Esophagus (tissue), 2 donors: ENCODE results near the gene PRSS8. TPM values are rescaled to one million over a fixed set of nuclear protein-coding genes. Genes with fewer than 3 reads are reported as not detected.

Source experiments
- H3K27ac ChIP-seq, 2 donors: one replicate each; pipeline ENCODE4 v1.5.1; 2013; ENCODE audit warnings: low read depth in 2 of 2, mild to moderate bottlenecking in 2 of 2, inconsistent platforms in 1 of 2, low read length in 1 of 2, moderate library complexity in 1 of 2
- H3K27me3 ChIP-seq, 2 donors: one replicate each; pipeline ENCODE4 v1.6.1; 2013; ENCODE audit warnings: low read length in 2 of 2, control low read depth in 1 of 2, mild to moderate bottlenecking in 1 of 2; ENCODE audit not compliant: insufficient read depth in 2 of 2, control insufficient read depth in 1 of 2
- H3K36me3 ChIP-seq, 2 donors: one replicate each; pipeline ENCODE4 v1.6.1; 2013; ENCODE audit warnings: low read length in 1 of 2; ENCODE audit not compliant: control insufficient read depth in 2 of 2, insufficient read depth in 2 of 2
- H3K4me1 ChIP-seq, 2 donors: one replicate each; pipeline ENCODE4 v1.6.1; 2013; ENCODE audit warnings: low read length in 1 of 2; ENCODE audit not compliant: control insufficient read depth in 2 of 2, insufficient read depth in 2 of 2
- H3K4me3 ChIP-seq, 2 donors: one replicate each; pipeline ENCODE4 v1.5.1; 2013; ENCODE audit warnings: low read length in 2 of 2, mild to moderate bottlenecking in 2 of 2, low read depth in 1 of 2, moderate library complexity in 1 of 2
- H3K9me3 ChIP-seq, 2 donors: one replicate each; pipeline ENCODE4 v1.6.1; 2013; ENCODE audit warnings: mild to moderate bottlenecking in 2 of 2, low read depth in 1 of 2, low read length in 1 of 2, moderate library complexity in 1 of 2; ENCODE audit not compliant: control insufficient read depth in 2 of 2, insufficient read depth in 1 of 2
- WGBS, 2 donors: extraction: QIAGEN DNeasy Blood & Tissue Kit; methylation state at CpG; one replicate each; pipeline ENCODE4 v1.1.7; 2013; 5-methylcytosine and 5-hydroxymethylcytosine counted together
- polyA plus RNA-seq, 2 donors: library from polyadenylated mRNA; stranded (reverse); fragments of 200-250 nt; gene quantifications; one replicate each; pipeline ENCODE4 v1.2.3, GENCODE V29; 2013
- donor health status: healthy with polysubstance abuse.
- donor health status: Bipolar disorder and iron deficiency.

The PRSS8 gene
- polyA plus RNA-seq = 100 to 1,000 TPM in 1 of 2 donors, 10 to 100 TPM in 1; 64.3 to 201 TPM

DNA sequence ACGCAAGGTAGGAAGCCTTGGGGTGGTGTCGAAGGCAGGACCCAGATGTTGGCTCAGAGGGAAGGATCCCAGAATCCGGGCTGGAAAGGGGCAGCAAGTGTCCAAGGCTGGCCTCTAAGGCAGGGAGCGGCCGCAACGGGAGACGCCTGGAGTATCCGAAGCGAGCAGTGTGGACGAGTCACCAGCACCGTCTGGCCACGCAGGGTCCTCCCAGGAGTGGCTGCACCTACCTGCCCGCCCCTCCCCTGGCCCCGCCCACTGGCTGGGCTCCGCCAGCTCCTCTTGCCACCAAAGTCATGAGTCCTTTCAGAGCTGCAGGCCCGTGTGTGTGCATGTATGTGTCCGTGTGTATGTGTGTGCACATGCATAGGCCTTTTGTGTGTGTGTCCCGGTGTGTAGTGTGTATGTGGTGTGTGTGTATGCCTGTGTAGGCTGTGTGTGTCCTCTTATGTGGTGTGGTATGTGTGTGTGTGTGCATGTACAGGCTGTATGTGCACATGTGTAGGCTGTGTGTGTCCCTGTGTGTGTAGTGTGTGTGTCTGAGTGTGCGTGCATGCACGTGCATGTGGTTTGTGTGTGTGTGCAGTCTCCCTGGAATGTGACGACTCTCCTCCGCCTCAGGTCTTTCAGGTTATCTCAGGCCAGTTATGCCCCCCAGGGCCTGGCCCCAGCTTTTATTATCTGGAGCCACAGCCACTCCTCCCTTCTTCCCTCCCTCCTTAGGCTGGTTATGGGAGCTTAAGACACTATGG lies at the start of gene PRSS8:
PRSS8 (minus strand) TSS at position 193 of the 752 bp plus-strand sequence. CDS start 229 bp downstream, outside the sequence.
- Histone ChIP-seq H3K27me3 (no peaks in the 10 kb centered on the region), H3K36me3 (peaks cover 0 to 26% of the 10 kb centered on the region in 2 donors), H3K9me3 (no peaks in the 10 kb centered on the region), H3K27ac (peak within 1 kb of the TSS; percentile 90 to 92), H3K4me1 (peaks cover 8 to 46% of the 10 kb centered on the region in 2 donors), H3K4me3 (peak within 1 kb of the TSS; percentile 74 to 84)
- 30 to 33% methylated on average over 22 of the region's 22 CpGs for WGBS, 2 donors

DNA sequence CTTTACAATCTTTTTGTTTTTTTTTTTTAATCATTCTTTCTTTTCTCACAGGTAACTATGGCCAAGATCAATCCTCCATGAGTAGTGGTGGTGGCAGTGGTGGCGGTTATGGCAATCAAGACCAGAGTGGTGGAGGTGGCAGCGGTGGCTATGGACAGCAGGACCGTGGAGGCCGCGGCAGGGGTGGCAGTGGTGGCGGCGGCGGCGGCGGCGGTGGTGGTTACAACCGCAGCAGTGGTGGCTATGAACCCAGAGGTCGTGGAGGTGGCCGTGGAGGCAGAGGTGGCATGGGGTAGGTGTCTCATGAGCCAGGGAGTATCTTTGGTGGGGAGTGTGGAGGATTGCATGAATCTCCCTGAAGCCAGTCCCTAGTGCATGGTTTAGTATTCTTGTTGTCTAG lies 49.4 kb upstream of the PRSS8 start:
- Histone ChIP-seq H3K27me3 (no peaks in the 10 kb centered on the region), H3K36me3 (peaks cover 24 to 41% of the 10 kb centered on the region in 2 donors), H3K4me3 (no peak overlapping the region), H3K9me3 (no peaks in the 10 kb centered on the region), H3K27ac (no peak overlapping the region), H3K4me1 (peaks cover 0 to 5% of the 10 kb centered on the region in 2 donors)
- 92 to 94% methylated on average over 14 of the region's 14 CpGs for WGBS, 2 donors

DNA sequence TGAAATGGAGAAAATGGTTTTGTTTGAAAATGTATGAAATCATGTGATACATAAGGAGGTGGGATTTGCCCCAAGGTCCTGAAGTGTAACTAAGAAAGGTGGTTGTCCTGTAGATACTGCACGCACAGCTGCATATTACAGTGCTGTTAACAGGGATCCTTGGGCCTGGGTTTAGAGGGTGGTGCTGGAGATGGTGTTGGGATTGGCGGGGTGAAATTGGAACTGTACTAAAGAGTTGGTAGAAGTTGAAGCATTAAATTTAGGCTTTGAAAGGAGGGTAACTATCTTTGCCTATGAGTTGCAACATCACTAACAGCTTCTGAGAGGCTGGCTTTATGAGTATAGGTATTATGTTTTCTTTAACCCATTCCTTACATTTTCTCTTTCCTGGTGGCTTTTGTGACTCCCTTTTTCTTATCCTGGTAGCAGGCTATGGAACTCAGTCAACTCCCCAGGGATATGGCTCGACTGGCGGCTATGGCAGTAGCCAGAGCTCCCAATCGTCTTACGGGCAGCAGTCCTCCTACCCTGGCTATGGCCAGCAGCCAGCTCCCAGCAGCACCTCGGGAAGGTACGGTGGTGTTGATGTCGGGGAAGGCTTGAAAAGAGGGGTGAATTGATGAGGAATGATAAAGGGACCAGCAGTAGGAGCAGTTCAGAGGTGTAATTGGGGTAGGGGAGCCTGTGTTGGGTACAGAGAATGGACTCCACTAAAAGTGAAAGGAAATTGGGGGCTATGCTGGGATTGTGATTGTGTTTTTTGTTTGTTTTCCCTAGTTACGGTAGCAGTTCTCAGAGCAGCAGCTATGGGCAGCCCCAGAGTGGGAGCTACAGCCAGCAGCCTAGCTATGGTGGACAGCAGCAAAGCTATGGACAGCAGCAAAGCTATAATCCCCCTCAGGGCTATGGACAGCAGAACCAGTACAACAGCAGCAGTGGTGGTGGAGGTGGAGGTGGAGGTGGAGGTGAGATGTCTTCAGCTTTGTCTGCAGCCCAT lies 48.2 kb upstream of the PRSS8 start:
- H3K36me3 ChIP-seq = peaks cover 16 to 38% of the 10 kb centered on the region in 2 donors
- no peak overlapping the region for H3K27ac ChIP-seq
- no peaks in the 10 kb centered on the region for H3K9me3 ChIP-seq
- 72 to 73% methylated on average over 10 of the region's 10 CpGs for WGBS, 2 donors
- H3K27me3 ChIP-seq = no peaks in the 10 kb centered on the region
- peaks cover 0 to 5% of the 10 kb centered on the region in 2 donors for H3K4me1 ChIP-seq
- no peak overlapping the region for H3K4me3 ChIP-seq

DNA sequence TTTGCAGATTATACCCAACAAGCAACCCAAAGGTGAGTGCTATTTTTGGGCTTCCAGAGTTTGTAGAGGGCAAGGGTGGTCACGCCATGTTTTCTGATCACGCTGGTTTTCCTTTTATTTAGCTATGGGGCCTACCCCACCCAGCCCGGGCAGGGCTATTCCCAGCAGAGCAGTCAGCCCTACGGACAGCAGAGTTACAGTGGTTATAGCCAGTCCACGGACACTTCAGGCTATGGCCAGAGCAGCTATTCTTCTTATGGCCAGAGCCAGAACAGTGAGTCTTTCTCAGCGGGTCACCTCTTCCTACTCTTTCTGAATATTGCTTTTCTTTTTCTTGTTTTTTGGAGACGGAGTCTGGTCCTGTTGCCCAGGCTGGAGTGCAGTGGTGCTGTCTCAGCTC lies 46.9 kb upstream of the PRSS8 start:
- 16 to 19% methylated on average over 7 of the region's 7 CpGs for WGBS, 2 donors
- Histone ChIP-seq H3K4me3 (peak overlapping the region in 1 of 2 donors; percentile 84), H3K9me3 (no peaks in the 10 kb centered on the region), H3K27me3 (no peaks in the 10 kb centered on the region), H3K4me1 (peaks cover 0 to 5% of the 10 kb centered on the region in 2 donors), H3K36me3 (peaks cover 11 to 33% of the 10 kb centered on the region in 2 donors), H3K27ac (no peak overlapping the region)

DNA sequence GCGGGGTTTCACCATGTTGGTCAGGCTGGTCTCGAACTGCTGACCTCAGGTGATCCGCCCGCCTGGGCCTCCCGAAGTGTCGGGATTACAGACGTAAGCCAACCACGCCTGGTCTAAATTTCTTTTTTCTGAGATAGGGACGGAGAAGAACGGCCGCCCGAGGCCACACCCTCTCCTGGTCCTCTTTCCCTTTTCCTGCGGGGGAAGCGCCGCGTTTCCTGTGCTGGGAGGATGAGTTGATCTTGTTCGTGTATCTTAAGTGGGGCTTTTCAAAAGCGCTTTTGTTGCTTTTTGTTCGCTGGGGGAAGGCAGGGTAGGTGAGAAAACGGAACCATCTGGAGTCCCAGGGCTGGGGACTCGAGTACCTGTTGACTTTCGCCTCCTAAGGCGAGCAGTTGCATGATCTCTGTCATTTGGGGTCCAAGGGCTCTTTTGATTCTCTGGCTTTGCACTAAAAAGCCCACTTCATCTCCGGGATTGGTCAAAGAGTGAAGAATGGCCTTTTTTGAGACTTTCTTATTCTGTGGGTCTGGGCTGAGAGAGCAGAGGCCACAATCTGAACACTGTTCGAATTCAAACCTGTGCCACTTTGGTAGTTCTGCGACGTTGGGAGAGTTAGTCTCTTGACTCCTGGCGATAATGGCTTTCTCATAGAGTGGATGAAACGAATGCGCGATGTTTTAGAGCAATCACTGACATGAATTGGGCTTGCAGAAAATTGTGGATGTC lies 45.7 kb upstream of the PRSS8 start:
- peaks cover 0 to 5% of the 10 kb centered on the region in 2 donors for H3K4me1 ChIP-seq
- no peaks in the 10 kb centered on the region for H3K27me3 ChIP-seq
- H3K4me3 ChIP-seq = peak overlapping the region; percentile 84 to 98
- no peaks in the 10 kb centered on the region for H3K9me3 ChIP-seq
- WGBS, 2 donors = 3 to 4% methylated on average over 31 of the region's 31 CpGs
- peak overlapping the region; percentile 36 to 97 for H3K27ac ChIP-seq
- peaks cover 6 to 24% of the 10 kb centered on the region in 2 donors for H3K36me3 ChIP-seq

DNA sequence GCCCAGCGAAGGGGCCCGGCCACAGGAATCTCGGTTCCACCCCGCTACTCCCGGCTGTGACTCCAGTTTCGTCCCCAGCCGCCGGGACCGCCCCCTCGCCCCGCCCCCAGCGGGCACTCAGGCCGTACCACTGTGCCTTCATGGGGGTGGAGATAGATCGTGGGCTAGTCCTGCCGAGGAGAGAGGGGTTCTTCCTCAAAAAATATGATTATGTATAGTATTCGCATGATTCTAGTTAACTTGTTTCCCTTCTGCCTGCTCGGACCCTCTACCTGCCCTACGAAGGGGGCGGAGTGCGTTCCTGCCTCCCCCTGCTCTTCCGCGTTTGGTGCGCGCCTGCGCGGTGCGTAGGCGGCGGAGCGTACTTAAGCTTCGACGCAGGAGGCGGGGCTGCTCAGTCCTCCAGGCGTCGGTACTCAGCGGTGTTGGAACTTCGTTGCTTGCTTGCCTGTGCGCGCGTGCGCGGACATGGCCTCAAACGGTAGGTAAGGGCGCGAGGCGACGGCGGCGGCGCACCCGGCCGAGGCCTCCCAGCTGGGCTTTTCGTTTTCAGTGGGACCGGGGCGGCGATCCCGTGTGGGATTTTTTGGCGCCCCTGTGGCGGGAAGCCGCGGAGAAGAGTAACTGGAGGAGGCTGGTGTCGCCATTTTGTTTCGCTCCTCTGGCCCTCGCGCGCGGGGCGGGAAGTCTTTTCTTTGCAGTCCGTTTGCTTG lies 44.4 kb upstream of the PRSS8 start, which contains the start of gene FUS:
FUS (plus strand) TSS at position 393 of the 713 bp plus-strand sequence; CDS start at position 469, 76 bp downstream.
- Histone ChIP-seq H3K27me3 (no peaks in the 10 kb centered on the region), H3K4me1 (peaks cover 0 to 5% of the 10 kb centered on the region in 2 donors), H3K4me3 (peak within 1 kb of the TSS; percentile 84 to 98), H3K27ac (peak within 1 kb of the TSS; percentile 95 to 97), H3K9me3 (no peaks in the 10 kb centered on the region), H3K36me3 (peaks cover 6 to 14% of the 10 kb centered on the region in 2 donors)
- WGBS, 2 donors = 0% methylated on average over 69 of the region's 69 CpGs

DNA sequence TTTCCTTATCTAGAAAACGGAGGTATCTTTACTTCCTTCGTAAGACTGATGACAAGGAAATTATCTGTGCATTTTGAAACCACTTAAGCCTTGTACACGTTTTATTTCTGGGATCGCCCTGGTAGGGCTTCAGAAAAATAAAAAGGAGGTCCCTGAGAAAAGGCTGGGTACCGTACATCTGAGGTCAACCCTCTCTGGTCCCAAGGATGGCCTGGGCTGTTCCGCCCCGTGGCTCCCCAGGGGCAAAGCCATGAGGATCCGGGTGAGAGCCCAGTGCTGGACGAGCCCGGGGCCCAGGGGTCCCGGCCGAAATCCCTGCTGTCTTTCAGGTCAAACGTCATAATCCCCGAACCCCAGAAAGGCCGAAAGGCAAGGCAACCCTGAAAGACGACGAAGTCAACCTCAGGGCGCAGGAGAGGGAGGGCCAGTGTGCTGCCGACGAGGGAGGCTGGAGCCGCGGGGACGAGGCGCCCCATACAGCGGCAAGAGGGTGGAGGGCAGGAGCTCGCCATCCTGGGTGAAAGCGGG lies 43.8 kb upstream of the PRSS8 start:
- H3K9me3 ChIP-seq = no peaks in the 10 kb centered on the region
- no peaks in the 10 kb centered on the region for H3K27me3 ChIP-seq
- peak overlapping the region; percentile 84 to 98 for H3K4me3 ChIP-seq
- WGBS, 2 donors = 3 to 4% methylated on average over 27 of the region's 27 CpGs
- H3K4me1 ChIP-seq = peaks cover 0 to 5% of the 10 kb centered on the region in 2 donors
- H3K36me3 ChIP-seq = peaks cover 6 to 12% of the 10 kb centered on the region in 2 donors
- peak overlapping the region; percentile 95 to 97 for H3K27ac ChIP-seq

DNA sequence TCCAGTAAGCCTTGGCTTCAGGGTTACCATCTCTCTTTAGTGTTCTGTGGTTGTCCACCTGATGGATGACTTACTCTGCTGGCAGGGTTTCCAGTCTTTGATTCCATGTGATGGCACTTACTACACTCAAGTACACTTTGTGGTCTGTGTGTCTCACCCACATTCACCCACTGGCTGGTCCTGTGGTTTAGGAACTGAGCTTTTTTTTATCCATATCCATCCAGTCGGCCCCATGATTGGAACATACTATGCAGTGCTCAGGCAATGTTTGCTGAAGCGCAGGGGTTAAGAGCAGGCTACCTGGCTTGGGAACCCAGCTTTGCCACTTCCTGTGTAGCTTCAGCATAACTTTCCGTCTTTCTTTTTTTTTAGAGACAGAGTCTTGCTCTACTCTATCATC lies 41.6 kb upstream of the PRSS8 start:
- Histone ChIP-seq H3K27ac (no peak overlapping the region), H3K9me3 (no peaks in the 10 kb centered on the region), H3K36me3 (no peaks in the 10 kb centered on the region), H3K27me3 (no peaks in the 10 kb centered on the region), H3K4me3 (no peak overlapping the region), H3K4me1 (no peaks in the 10 kb centered on the region)
- WGBS, 2 donors = 62 to 63% methylated on average over 3 of the region's 3 CpGs
